ENCODE results near the gene BIN1. TPM values are rescaled to one million over a fixed set of nuclear protein-coding genes. Genes with fewer than 3 reads are reported as not detected.

BIN1 gene
- total RNA-seq, 2 donors from 2014 or later: 41.7 to 45.9 TPM

DNA sequence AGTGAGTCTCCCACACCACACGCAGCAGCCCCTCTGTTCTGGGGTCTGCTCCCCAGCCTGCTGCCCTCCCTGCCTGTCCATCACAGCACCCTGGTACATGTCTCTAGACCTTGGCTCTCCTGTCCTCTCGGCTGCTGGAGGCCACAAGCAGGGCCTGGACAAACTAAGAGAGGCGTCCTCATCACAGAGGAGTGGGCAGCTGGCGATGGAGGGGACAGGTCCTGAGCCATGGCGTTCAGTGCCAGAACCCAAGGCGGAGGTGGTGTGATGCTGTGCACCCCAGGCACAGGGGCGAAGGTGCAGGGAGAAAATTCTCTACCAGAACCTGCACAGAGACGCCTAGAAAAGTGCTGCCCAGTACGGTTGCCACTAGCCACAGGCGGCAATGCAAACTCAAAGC lies 47.4 kb downstream of the BIN1 start:
- Mint-ChIP-seq H3K27me3 (ENCODE audit: insufficient read depth) (no peaks in the 10 kb centered on the region), H3K9me3 (no peaks in the 10 kb centered on the region), H3K4me1 (no peaks in the 10 kb centered on the region), H3K36me3 (ENCODE audit: low read depth) (peaks cover 13% of the 10 kb centered on the region), H3K4me3 (no peak overlapping the region), H3K27ac (no peak overlapping the region)
- H3K9ac ChIP-seq (ENCODE audit: extremely low read depth, low read length, poor library complexity, severe bottlenecking): no peak overlapping the region
- no peaks in the 10 kb centered on the region for H3K9me3 ChIP-seq (ENCODE audit: control insufficient read depth, low read length)
- TF ChIP-seq, protein P1, sequence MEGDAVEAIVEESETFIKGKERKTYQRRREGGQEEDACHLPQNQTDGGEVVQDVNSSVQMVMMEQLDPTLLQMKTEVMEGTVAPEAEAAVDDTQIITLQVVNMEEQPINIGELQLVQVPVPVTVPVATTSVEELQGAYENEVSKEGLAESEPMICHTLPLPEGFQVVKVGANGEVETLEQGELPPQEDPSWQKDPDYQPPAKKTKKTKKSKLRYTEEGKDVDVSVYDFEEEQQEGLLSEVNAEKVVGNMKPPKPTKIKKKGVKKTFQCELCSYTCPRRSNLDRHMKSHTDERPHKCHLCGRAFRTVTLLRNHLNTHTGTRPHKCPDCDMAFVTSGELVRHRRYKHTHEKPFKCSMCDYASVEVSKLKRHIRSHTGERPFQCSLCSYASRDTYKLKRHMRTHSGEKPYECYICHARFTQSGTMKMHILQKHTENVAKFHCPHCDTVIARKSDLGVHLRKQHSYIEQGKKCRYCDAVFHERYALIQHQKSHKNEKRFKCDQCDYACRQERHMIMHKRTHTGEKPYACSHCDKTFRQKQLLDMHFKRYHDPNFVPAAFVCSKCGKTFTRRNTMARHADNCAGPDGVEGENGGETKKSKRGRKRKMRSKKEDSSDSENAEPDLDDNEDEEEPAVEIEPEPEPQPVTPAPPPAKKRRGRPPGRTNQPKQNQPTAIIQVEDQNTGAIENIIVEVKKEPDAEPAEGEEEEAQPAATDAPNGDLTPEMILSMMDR (conservative IDR thresholded peaks at IDR 0.05): no peak
- H3K27ac ChIP-seq (ENCODE audit: low read depth, low read length): no peak overlapping the region
- DNase-seq: no peak
- no peaks in the 10 kb centered on the region for H3K27me3 ChIP-seq (ENCODE audit: control insufficient read depth, insufficient read depth, low read length, poor library complexity, severe bottlenecking)
- no peaks in the 10 kb centered on the region for H3K4me1 ChIP-seq (ENCODE audit: control insufficient read depth, insufficient read depth, low read length)
- WGBS, 2 experiments (ENCODE audit: insufficient coverage in 1 of 2, insufficient read length in 1 of 2): 92 to 97% methylated on average over 9 to 10 of the region's 10 CpGs
- peaks cover 3% of the 10 kb centered on the region for H3K36me3 ChIP-seq (ENCODE audit: control insufficient read depth, insufficient read depth, low read length)
- no peak overlapping the region for H3K4me3 ChIP-seq (ENCODE audit: low read length)

DNA sequence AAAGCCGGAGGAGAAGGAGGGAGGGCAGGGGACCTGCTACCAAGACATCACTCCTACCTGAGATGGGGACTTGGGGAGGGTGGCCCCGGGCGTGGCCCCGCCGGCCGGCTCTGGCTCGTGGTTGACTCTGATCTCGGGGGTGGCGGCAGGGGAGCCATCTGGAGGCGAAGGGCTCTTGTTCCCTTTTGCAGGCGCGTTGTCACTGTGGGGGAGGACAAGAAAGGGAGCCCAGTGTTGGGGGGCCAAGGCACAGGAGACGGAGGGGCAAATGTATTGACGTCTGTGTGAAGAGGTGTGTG lies 48.1 kb downstream of the BIN1 start:
- Mint-ChIP-seq H3K9me3 (no peaks in the 10 kb centered on the region), H3K4me1 (no peaks in the 10 kb centered on the region), H3K4me3 (no peak overlapping the region), H3K27ac (no peak overlapping the region), H3K36me3 (ENCODE audit: low read depth) (peaks cover 13% of the 10 kb centered on the region), H3K27me3 (ENCODE audit: insufficient read depth) (no peaks in the 10 kb centered on the region)
- Histone ChIP-seq H3K27ac (ENCODE audit: low read depth, low read length) (no peak overlapping the region), H3K9ac (ENCODE audit: extremely low read depth, low read length, poor library complexity, severe bottlenecking) (no peak overlapping the region), H3K9me3 (ENCODE audit: control insufficient read depth, low read length) (no peaks in the 10 kb centered on the region), H3K27me3 (ENCODE audit: control insufficient read depth, insufficient read depth, low read length, poor library complexity, severe bottlenecking) (no peaks in the 10 kb centered on the region), H3K4me3 (ENCODE audit: low read length) (no peak overlapping the region), H3K4me1 (ENCODE audit: control insufficient read depth, insufficient read depth, low read length) (no peaks in the 10 kb centered on the region), H3K36me3 (ENCODE audit: control insufficient read depth, insufficient read depth, low read length) (peaks cover 3% of the 10 kb centered on the region)
- DNase-seq: no peak
- TF ChIP-seq, protein P1 (conservative IDR thresholded peaks at IDR 0.05): no peak
- 85% methylated on average over 14 of the region's 14 CpGs; no CpG with 5 or more reads in 1 of the 2 experiments for WGBS, 2 experiments (ENCODE audit: insufficient coverage in 1 of 2, insufficient read length in 1 of 2)

DNA sequence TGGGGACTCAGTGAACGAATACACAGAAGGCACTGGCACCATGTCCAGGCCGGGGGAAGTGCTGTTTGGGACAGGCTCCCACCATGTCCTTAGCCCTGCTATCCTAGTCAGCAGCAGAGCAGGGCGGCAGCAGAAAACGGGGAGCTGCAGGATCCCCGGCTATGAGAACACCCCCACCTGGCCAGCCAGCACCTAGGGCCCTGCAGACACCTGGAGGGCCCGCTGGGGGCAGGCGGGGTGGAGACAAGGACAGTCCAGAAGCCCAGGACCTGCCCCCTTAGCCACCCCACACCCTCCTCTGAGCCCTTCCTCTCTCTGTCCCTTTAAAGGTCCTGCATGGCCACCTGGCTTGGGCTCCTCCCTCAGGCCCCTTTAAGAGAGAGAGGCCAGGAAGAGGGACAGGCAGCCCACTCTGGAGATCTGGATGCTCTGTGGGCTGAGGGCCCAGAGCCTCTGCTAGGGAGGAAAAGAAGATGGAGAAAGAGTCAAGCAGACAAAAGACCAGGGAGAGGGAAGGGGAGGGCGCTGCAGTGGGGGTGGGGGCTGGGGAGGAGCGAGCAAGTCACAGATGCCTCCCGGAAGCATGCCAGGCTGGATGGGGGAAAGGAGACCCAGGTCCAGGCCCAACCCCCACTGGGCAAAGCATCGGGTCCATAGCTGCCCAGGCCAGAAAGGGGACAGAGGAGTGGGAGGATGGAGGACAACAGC lies 48.6 kb downstream of the BIN1 start:
- no peak for DNase-seq
- H3K27me3 ChIP-seq (ENCODE audit: control insufficient read depth, insufficient read depth, low read length, poor library complexity, severe bottlenecking): no peaks in the 10 kb centered on the region
- H3K36me3 ChIP-seq (ENCODE audit: control insufficient read depth, insufficient read depth, low read length): peaks cover 3% of the 10 kb centered on the region
- no peaks in the 10 kb centered on the region for H3K9me3 ChIP-seq (ENCODE audit: control insufficient read depth, low read length)
- Mint-ChIP-seq H3K4me1 (no peaks in the 10 kb centered on the region), H3K27me3 (ENCODE audit: insufficient read depth) (no peaks in the 10 kb centered on the region), H3K9me3 (no peaks in the 10 kb centered on the region), H3K36me3 (ENCODE audit: low read depth) (peaks cover 13% of the 10 kb centered on the region), H3K4me3 (no peak overlapping the region), H3K27ac (no peak overlapping the region)
- H3K27ac ChIP-seq (ENCODE audit: low read depth, low read length): no peak overlapping the region
- WGBS, 2 experiments (ENCODE audit: insufficient coverage in 1 of 2, insufficient read length in 1 of 2): 92 to 100% methylated on average over 2 to 11 of the region's 11 CpGs
- H3K4me3 ChIP-seq (ENCODE audit: low read length): no peak overlapping the region
- H3K4me1 ChIP-seq (ENCODE audit: control insufficient read depth, insufficient read depth, low read length): no peaks in the 10 kb centered on the region
- H3K9ac ChIP-seq (ENCODE audit: extremely low read depth, low read length, poor library complexity, severe bottlenecking): no peak overlapping the region
- TF ChIP-seq, protein P1 (conservative IDR thresholded peaks at IDR 0.05): no peak

All from endodermal cell (in vitro differentiated cells).